ENCODE data around the gene PSMD11.

Gene PSMD11

DNA sequence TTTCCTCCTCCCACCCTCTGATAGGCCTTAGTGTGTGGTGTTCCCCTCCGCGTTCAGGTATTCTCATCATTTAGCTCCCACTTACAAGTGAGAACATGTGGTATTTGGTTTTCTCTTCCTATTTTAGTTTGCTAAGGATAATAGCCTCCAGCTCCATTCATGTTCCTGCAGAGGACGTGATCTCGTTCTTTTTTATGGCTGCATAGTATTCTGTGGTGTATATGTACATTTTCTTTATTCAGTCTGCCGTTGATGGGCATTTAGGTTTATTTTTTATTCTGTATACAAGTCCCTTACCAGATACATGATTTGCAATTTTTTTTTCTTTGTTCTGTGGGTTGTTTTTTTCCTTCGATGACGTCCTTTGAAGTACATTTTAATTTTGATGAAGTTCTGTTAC is 23.6 kb downstream of the PSMD11 start:
- no peak for DNase-seq

DNA sequence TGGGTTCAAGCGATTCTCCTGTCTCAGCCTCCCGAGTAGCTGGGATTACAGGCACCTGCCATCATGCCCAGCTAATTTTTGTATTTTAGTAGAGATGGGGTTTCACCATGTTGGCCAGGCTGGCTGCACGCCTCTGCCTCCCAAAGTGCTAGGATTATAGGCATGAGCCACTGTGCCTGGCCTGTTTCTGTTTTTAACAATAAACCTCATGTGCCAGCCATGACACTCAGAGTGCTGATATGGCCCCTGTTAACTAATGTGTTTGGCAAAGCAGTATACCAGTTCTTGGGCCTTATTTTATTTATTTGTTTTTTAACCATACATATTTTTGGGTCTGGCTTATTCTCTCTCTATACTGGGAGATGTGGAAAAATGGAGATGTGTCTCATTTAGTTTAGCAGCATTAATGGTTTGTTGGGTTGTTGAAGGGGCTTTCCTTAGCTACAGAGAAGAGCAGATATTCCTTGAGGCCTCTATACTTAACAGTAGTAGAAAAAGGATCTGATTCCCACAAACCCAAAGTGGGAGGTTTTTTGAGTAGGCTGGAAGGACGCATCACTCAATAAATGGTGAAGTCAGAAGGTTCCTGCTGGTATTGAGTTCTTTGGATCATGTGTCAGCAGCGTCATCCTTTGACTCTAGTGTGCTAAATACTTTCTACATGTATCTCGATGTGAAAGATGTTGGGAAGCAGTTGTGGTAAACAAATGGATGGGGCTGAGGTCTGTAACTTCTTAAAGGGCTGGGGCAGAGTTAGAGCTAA is 26.3 kb downstream of the PSMD11 start:
- DNase-seq = no peak

GRCh38 chr17:32471652-32472051 is 27.3 kb downstream of the PSMD11 start:
- DNase-seq = no peak

GRCh38 chr17:32475258-32475657 is 30.9 kb downstream of the PSMD11 start:
- no peak for DNase-seq

- no peak for DNase-seq
Measured at GRCh38 chr17:32477220-32477619, 32.9 kb downstream of the PSMD11 start.

- no peak for DNase-seq
Measured at GRCh38 chr17:32479074-32479617, 34.8 kb downstream of the PSMD11 start.

GRCh38 chr17:32481193-32481592 is 36.9 kb downstream of the PSMD11 start:
- DNase-seq = no peak

GRCh38 chr17:32482568-32483320 is 38.4 kb downstream of the PSMD11 start:
- DNase-seq = no peak

DNA sequence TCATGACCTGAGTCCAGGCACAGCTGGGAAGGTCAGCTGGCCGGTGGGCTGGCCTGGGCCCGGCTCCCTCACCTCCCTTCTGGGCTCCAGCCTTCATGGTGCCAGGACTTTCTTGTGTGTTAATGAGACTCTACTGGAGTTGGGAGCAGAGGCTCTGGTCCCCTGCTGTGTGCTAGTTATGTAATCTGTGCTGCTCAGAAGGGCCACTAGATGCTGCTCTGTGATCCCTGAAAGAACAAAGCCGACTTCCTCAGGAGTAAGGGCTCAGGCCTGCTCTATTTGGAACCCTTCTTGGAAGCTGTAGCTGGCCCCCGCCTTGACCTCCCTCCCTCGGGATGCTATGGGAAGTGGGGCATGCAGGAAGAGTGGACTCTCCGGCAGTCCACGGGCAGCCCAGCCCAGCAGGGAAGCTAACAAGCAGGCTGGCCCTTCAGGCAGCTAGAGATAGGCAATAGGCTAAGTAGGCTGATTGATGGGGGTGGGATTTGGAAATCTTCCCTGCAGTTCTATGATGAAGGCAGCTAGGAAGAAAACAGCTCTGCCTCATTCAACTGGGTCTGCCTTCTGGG is 39.2 kb downstream of the PSMD11 start:
- DNase-seq = peak; percentile 69

- DNase-seq = no peak
Measured at GRCh38 chr17:32484041-32484461, 39.7 kb downstream of the PSMD11 start.

GRCh38 chr17:32484628-32485027 is 40.3 kb downstream of the PSMD11 start:
- no peak for DNase-seq

GRCh38 chr17:32485261-32486110 is 41.2 kb downstream of the PSMD11 start:
- DNase-seq = no peak

DNA sequence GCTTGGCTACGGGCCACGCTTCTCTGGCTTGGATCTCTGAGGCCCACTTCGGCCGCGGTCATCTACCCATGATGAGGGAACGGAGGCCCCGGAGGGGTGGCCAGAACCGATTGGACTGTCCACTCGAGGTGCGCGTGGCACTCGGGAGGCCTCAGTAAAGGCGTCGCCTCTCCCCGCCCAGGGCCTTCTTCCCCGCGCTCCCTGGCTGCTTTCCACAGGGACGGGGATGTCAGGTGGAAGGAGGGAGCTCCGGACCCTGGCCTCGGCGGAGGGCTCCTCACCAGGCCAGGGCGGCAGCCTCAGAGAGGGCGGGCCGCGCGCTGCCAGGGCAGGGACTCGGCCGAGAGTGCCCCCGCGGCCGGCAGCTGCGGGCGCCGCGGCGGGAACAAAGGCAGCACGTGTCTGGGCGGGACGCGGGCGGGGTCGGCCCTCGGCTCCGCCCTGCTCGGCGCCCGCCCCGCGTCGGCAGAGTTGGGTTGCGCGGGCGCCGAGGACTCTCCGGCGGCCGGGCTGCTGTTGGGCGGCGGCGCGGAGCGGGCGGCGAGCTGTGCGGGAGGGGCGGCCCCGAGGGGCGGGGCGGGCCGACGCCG is 41.9 kb downstream of the PSMD11 start:
- DNase-seq = peak; percentile 69

DNA sequence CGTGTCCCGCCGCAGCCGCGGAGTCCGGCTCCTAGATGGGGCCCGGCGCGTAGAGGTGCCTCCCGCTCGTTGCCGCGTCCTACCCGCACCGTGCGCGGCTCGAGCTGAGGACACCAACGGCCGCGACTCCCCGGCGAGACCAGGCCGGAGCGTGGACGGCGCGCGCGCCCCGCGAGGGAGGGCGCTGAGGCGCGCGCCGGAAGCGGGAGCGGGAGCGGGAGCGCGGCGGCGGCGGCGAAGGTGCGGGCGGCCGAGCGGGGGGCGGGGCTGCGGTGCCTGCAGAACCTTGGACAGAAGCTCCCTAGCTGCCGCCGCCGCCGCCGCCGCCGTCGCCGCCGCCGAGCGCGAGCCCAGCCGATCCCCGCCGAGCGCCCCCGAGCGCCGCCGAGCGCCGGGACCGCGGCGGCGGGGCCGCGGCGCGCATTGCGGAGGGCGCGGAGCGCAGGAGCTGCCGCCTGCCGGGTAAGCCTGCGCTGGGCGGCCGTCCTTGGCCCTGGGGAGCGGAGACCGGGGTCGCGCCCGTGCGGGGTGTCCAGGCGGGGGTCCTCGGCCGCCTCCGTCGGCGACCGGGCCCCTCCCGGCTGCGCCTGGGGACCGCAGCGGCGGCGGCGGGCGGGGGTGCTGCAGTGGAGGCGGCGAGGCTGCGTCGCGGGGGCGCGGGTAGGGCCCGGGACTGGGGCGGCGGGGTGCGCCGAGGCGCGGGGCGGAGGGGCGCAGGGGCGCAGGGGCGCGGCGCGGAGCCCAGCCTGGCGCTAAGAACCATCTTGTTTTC is 42.6 kb downstream of the PSMD11 start, which contains the start of gene CDK5R1:
Gene CDK5R1, plus strand, starts transcription at position 293 of the 772 bp plus-strand sequence. CDS start 628 bp downstream, outside the sequence.
- peak; percentile 71 for DNase-seq

DNA sequence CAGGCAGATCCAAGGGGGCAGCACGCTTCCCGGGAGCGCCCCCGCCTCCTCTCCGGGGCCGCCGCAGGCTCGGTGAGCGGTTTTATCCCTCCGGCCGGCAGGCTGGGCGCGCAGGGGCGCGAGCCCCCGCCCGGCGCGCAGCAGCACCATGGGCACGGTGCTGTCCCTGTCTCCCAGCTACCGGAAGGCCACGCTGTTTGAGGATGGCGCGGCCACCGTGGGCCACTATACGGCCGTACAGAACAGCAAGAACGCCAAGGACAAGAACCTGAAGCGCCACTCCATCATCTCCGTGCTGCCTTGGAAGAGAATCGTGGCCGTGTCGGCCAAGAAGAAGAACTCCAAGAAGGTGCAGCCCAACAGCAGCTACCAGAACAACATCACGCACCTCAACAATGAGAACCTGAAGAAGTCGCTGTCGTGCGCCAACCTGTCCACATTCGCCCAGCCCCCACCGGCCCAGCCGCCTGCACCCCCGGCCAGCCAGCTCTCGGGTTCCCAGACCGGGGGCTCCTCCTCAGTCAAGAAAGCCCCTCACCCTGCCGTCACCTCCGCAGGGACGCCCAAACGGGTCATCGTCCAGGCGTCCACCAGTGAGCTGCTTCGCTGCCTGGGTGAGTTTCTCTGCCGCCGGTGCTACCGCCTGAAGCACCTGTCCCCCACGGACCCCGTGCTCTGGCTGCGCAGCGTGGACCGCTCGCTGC is 43.3 kb downstream of the PSMD11 start:
- DNase-seq = peak; percentile 10

DNA sequence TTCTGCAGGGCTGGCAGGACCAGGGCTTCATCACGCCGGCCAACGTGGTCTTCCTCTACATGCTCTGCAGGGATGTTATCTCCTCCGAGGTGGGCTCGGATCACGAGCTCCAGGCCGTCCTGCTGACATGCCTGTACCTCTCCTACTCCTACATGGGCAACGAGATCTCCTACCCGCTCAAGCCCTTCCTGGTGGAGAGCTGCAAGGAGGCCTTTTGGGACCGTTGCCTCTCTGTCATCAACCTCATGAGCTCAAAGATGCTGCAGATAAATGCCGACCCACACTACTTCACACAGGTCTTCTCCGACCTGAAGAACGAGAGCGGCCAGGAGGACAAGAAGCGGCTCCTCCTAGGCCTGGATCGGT is 43.9 kb downstream of the PSMD11 start:
- no peak for DNase-seq

- DNase-seq = no peak
Measured at GRCh38 chr17:32488604-32489180, 44.4 kb downstream of the PSMD11 start.

DNA sequence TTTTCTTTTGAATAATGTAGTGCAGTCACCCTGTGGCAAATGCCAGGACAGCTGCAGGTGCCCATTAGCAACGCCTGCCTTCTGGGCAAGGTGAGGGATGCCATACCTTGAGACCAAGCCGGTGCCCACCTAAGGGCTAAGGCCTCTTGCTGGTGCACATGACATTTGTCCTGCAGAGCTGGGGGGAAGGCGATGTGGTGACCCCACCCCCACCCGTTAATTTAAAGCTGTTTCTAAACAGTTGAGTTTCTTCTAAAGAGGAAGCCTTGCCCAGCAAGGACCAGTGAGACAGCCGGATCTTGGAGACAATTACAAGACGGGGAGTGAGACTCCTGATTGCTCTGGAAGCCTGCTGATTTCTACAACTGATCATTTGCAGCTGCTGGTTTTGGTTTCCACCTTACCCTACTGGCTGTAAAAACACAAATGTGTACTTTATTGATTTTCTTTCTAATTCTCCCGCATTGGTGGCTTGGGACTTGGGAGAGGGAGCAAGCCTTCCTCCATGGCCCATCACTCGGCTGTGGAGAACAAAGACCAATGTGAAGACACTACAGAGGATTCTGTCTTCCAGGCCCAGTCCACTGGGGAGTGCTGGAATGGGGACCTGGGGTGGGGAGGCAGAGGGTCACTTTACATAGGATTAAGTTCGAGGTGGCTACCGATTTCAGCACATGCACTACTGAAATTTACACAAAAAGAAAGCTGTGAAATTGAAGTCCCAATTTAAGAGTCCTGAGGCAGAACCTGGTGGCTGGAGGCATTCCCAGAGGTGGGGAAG is 45.2 kb downstream of the PSMD11 start:
- no peak for DNase-seq

DNA sequence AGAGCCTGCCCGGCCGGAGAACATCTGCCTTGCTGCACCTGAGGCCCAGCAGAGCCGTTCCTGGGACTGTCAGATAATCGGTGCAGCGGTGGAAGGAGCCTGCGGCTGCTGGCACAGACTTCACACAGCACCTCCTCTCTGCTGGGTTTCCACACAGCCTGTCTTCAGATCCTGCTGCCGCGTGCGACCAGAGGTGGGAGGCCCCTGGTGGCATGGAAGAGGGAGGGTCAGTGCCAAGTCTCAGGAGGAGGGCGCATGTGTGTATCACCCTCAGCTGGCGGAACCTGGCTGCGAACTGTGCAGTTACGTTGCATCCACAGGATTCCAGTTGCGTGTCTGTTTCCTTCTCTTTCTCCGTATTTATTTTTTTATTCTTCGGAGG is 45.8 kb downstream of the PSMD11 start:
- DNase-seq = no peak

Measured in fibroblast of skin of abdomen (primary cell).